Brain microvascular endothelial cell (primary cell): ENCODE data around the gene RNASEH2C.

Experiments used
- DNase-seq: peaks from one replicate; pipeline ENCODE4 v3.0.0-alpha.2; 2020
- H3K27ac ChIP-seq: fragments of 250-450 bp; sonication (Bioruptor Pico); 2 replicates; pipeline ENCODE4 v1.5.1; 2020; ENCODE audit warnings: mild to moderate bottlenecking, moderate library complexity
- H3K27me3 ChIP-seq: fragments of 250-450 bp; sonication (Bioruptor Pico); replicated peaks from 2 replicates; pipeline ENCODE4 v1.5.1; 2020; ENCODE audit warnings: mild to moderate bottlenecking
- H3K36me3 ChIP-seq: fragments of 250-450 bp; sonication (Bioruptor Pico); replicated peaks from 2 replicates; pipeline ENCODE4 v1.5.1; 2020; ENCODE audit warnings: mild to moderate bottlenecking
- H3K4me3 ChIP-seq: 2 replicates; pipeline ENCODE4 v1.5.1; 2011; ENCODE audit warnings: low read depth, mild to moderate bottlenecking, control low read depth, low read length, moderate library complexity
- in situ Hi-C: cut with HindIII; loops from 2 replicates; pipeline ENCODE4 v1.10.0; 2017; ENCODE audit warnings: low sequenced_read_pairs, low pct_ligation_motif_present
- TF ChIP-seq, protein P1 (sequence below): IDR thresholded peaks from 2 replicates; pipeline ENCODE4 v1.5.1; 2011; ENCODE audit warnings: low read depth, mild to moderate bottlenecking, moderate library complexity, low read length, control low read depth, inconsistent platforms; ENCODE audit errors: missing control alignments

The RNASEH2C gene

GRCh38 chr11:65716302-65716701 lies 4.3 kb downstream of the RNASEH2C start:
- in situ Hi-C loops: no loop called here
- Histone ChIP-seq H3K27me3 (no peaks in the 10 kb centered on the region), H3K4me3 (no peak overlapping the region), H3K36me3 (peaks cover 56% of the 10 kb centered on the region), H3K27ac (no peak overlapping the region)
- DNase-seq: no peak
- TF ChIP-seq, protein P1, sequence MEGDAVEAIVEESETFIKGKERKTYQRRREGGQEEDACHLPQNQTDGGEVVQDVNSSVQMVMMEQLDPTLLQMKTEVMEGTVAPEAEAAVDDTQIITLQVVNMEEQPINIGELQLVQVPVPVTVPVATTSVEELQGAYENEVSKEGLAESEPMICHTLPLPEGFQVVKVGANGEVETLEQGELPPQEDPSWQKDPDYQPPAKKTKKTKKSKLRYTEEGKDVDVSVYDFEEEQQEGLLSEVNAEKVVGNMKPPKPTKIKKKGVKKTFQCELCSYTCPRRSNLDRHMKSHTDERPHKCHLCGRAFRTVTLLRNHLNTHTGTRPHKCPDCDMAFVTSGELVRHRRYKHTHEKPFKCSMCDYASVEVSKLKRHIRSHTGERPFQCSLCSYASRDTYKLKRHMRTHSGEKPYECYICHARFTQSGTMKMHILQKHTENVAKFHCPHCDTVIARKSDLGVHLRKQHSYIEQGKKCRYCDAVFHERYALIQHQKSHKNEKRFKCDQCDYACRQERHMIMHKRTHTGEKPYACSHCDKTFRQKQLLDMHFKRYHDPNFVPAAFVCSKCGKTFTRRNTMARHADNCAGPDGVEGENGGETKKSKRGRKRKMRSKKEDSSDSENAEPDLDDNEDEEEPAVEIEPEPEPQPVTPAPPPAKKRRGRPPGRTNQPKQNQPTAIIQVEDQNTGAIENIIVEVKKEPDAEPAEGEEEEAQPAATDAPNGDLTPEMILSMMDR: no peak

GRCh38 chr11:65714433-65714832 lies 6.2 kb downstream of the RNASEH2C start:
- in situ Hi-C loops: no loop called here
- H3K27me3 ChIP-seq: no peaks in the 10 kb centered on the region
- H3K4me3 ChIP-seq: no peak overlapping the region
- TF ChIP-seq, protein P1: no peak
- H3K27ac ChIP-seq: no peak overlapping the region
- no peak for DNase-seq
- peaks cover 56% of the 10 kb centered on the region for H3K36me3 ChIP-seq

DNA sequence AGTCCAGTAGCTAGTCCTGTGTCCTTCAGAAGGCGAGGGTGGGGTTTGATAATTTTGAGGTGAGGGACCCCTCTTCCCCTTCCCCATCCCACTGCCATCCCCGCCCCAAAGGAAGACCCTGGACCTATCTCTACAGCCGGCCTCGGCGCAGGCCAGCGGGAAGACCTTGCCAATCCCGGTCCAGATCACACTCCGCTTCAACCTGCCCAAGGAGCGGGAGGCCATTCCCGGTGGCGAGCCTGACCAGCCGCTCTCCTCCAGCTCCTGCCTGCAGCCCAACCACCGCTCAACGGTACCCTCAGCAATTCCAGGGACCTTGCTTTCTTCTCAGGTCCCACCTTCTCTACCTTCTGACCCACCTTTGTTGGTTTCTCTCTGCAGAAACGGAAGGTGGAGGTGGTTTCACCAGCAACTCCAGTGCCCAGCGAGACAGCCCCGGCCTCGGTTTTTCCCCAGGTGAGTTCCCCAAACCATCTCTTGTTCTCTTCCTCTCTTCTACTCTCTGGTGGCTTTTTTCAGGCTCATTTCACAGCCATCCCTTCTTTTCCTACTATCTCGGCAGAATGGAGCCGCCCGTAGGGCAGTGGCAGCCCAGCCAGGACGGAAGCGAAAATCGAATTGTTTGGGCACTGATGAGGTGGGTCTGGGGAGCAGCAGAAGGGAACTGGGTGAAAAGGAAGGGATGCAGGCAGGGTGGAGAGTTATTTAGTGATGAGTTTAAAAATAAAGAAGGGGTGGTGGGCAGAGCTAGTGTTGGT lies 7.2 kb downstream of the RNASEH2C start:
- H3K4me3 ChIP-seq: peak overlapping the region; percentile 77
- H3K36me3 ChIP-seq: peaks cover 47% of the 10 kb centered on the region
- DNase-seq: no peak
- in situ Hi-C loops: no loop called here
- TF ChIP-seq, protein P1: no peak
- no peak overlapping the region for H3K27ac ChIP-seq
- H3K27me3 ChIP-seq: no peaks in the 10 kb centered on the region

DNA sequence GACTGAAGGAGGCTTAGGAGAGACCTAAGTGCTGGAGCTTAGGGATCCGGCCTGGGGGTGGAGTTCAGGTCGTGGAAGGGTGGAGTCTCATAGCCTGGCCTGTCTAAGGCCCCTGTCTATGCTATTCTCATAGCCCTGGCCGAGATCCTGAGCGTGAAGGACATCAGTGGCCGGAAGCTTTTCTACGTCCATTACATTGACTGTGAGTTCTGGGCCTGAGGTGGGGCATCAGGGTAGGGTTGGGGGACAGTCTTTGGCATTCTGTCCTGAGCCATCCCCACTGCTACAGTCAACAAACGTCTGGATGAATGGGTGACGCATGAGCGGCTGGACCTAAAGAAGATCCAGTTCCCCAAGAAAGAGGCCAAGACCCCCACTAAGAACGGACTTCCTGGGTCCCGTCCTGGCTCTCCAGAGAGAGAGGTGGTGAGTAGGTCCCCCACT lies 7.9 kb downstream of the RNASEH2C start:
- no peak for DNase-seq
- TF ChIP-seq, protein P1: no peak
- Histone ChIP-seq H3K27ac (peak overlapping the region; percentile 98), H3K36me3 (peaks cover 39% of the 10 kb centered on the region), H3K4me3 (peak overlapping the region; percentile 77), H3K27me3 (no peaks in the 10 kb centered on the region)
- in situ Hi-C loops: no loop called here

- peak; percentile 97 for DNase-seq
- Histone ChIP-seq H3K27ac (peak within 1 kb of the TSS; percentile 98), H3K4me3 (peak within 1 kb of the TSS; percentile 77), H3K27me3 (no peaks in the 10 kb centered on the region), H3K36me3 (peaks cover 33% of the 10 kb centered on the region)
- TF ChIP-seq, protein P1: peak; percentile 98
- in situ Hi-C loops: no loop called here
Observed at GRCh38 chr11:65711785-65712632, 8.6 kb downstream of the RNASEH2C start, which contains the start of gene KAT5. TSS of gene KAT5 (plus strand) at chr11:65712252. CDS start at chr11:65712268, 16 bp downstream.
